PC-3 (cell line): ENCODE results near the gene AGPAT1. TPM values are rescaled to one million over a fixed set of nuclear protein-coding genes. Genes with fewer than 3 reads are reported as not detected.

Source experiments
- ATAC-seq: fragments of 200-7000 bp; cut with Tn5 transposase; 2 replicates; pipeline ENCODE4 v1.9.1; 2020; ENCODE audit warnings: mild to moderate bottlenecking, moderate library complexity
- BruUV-seq: library from RNA; stranded (reverse); fragments of 400-500 nt; replicated peaks from 2 replicates; lab custom pipeline; 2021; lab: Mats Ljungman, UMichigan
- CTCF ChIA-PET: fragments of 300-600 bp; sonication (Branson Sonifier 250); formaldehyde crosslinking; loops from one replicate; lab custom pipeline; 2022; ENCODE audit warnings: antibody characterized with exemption; lab: Charles Lee
- POLR2A ChIA-PET: fragments of 300-600 bp; sonication (Branson Sonifier 250); formaldehyde crosslinking; loops from one replicate; lab custom pipeline; 2022; ENCODE audit warnings: antibody characterized with exemption; ENCODE audit not compliant: unreplicated experiment; lab: Charles Lee
- DNase-seq: peaks from one replicate; pipeline ENCODE4 v3.0.0-alpha.2; 2015
- H2AFZ ChIP-seq: fragments of 300-600 bp; sonication (generic); 2 replicates; pipeline ENCODE4 v1.6.0; 2016; ENCODE audit warnings: antibody characterized with exemption, low read length
- H3F3A ChIP-seq: fragments of 300-600 bp; sonication (generic); one replicate; pipeline ENCODE4 v1.6.0; 2017; ENCODE audit warnings: antibody characterized with exemption, low read length, control low read depth, mild to moderate bottlenecking; ENCODE audit not compliant: unreplicated experiment
- H3K27ac ChIP-seq: fragments of 300-600 bp; sonication (generic); 2 replicates; pipeline ENCODE4 v1.5.1; 2016; ENCODE audit warnings: mild to moderate bottlenecking, low read length
- H3K27me3 ChIP-seq: fragments of 300-600 bp; sonication (generic); 2 replicates; pipeline ENCODE4 v1.6.1; 2016; ENCODE audit warnings: low read length, mixed read lengths
- H3K36me3 ChIP-seq: fragments of 300-600 bp; sonication (generic); 2 replicates; pipeline ENCODE4 v1.6.1; 2016; ENCODE audit warnings: low read depth, mixed run types, low read length, mixed read lengths
- H3K4me1 ChIP-seq: fragments of 300-600 bp; sonication (generic); 2 replicates; pipeline ENCODE4 v1.5.1; 2016; ENCODE audit warnings: low read length; ENCODE audit not compliant: insufficient read depth
- H3K4me2 ChIP-seq: fragments of 300-600 bp; sonication (generic); 2 replicates; pipeline ENCODE4 v1.6.0; 2016; ENCODE audit warnings: low read length
- H3K4me3 ChIP-seq: fragments of 300-600 bp; sonication (generic); 2 replicates; pipeline ENCODE4 v1.5.1; 2016; ENCODE audit warnings: mild to moderate bottlenecking, low read length, mixed read lengths
- H3K79me2 ChIP-seq: fragments of 300-600 bp; sonication (generic); 2 replicates; pipeline ENCODE4 v1.6.1; 2017; ENCODE audit warnings: low read length, mixed read lengths
- H3K9ac ChIP-seq: fragments of 300-600 bp; sonication (generic); 2 replicates; pipeline ENCODE4 v1.6.0; 2016; ENCODE audit warnings: mild to moderate bottlenecking, low read length
- H3K9me2 ChIP-seq: fragments of 300-600 bp; sonication (generic); replicated peaks from 2 replicates; pipeline ENCODE4 v1.6.1; 2016; ENCODE audit warnings: mixed run types, low read length, mixed read lengths
- H3K9me3 ChIP-seq: fragments of 300-600 bp; sonication (generic); 2 replicates; pipeline ENCODE4 v1.6.1; 2016; ENCODE audit warnings: low read length, mixed read lengths
- H4K20me1 ChIP-seq: fragments of 300-600 bp; sonication (generic); 2 replicates; pipeline ENCODE4 v1.6.1; 2016; ENCODE audit warnings: low read length, mixed read lengths
- CTCF ChIP-seq: fragments of 300-600 bp; sonication (generic); conservative IDR thresholded peaks from 2 replicates; pipeline ENCODE4 v1.5.1; 2017; ENCODE audit warnings: antibody characterized with exemption, low read depth, mild to moderate bottlenecking, low read length
- EZH2 ChIP-seq: fragments of 300-600 bp; sonication (generic); IDR thresholded peaks from one replicate; pipeline ENCODE4 v1.6.1; 2017; ENCODE audit warnings: antibody characterized with exemption, mild to moderate bottlenecking, low read length; ENCODE audit not compliant: unreplicated experiment
- EZH2phosphoT487 ChIP-seq: fragments of 300-600 bp; sonication (generic); IDR thresholded peaks from 2 replicates; pipeline ENCODE4 v1.6.1; 2018; ENCODE audit warnings: mild to moderate bottlenecking, antibody characterized with exemption, low read length, borderline replicate concordance
- intact Hi-C: fragments of 100-400 bp; cut with micrococcal nuclease; formaldehyde crosslinking; loops from 2 replicates; pipeline ENCODE4 v1.9.0; 2023
- total RNA-seq: library from RNA; depleted of rRNA; stranded (reverse); fragments of >200 nt; gene quantifications from 2 replicates; pipeline ENCODE4 v1.2.3, GENCODE V29; 2014

Gene AGPAT1
- total RNA-seq, 1 experiment from 2014 or later: 59.6 TPM

- peaks cover 16% of the 10 kb centered on the region for H3K27me3 ChIP-seq
- intact Hi-C loops: no loop called here
- no peak within 1 kb of the TSS for H3K9ac ChIP-seq
- no peak within 1 kb of the TSS for H2AFZ ChIP-seq
- ATAC-seq (no peak), DNase-seq (no peak)
- BruUV-seq: no TSS peak
- ChIA-PET POLR2A (no interaction called here), CTCF (interaction anchor here (0.7 kb wide), 1 partner anchor 55 kb away, joined by 12 read pairs; no protein-coding TSS in a partner anchor)
- no peaks in the 10 kb centered on the region for H3K79me2 ChIP-seq
- no peak within 1 kb of the TSS for H3K27ac ChIP-seq
- no peaks in the 10 kb centered on the region for H3K9me2 ChIP-seq
- H3K4me2 ChIP-seq: no peak within 1 kb of the TSS
- H3K4me1 ChIP-seq: no peaks in the 10 kb centered on the region
- H3K4me3 ChIP-seq: no peak within 1 kb of the TSS
- no peaks in the 10 kb centered on the region for H3F3A ChIP-seq
- no peaks in the 10 kb centered on the region for H3K36me3 ChIP-seq
- TF ChIP-seq CTCF (no peak), EZH2 (no peak), EZH2phosphoT487 (no peak)
- no peaks in the 10 kb centered on the region for H3K9me3 ChIP-seq
- no peaks in the 10 kb centered on the region for H4K20me1 ChIP-seq
Measured at GRCh38 chr6:32223258-32224235, 47.7 kb upstream of the AGPAT1 start, which contains the start of gene NOTCH4. NOTCH4 (minus strand) TSS chr6:32224067; CDS start chr6:32223928, 139 bp downstream.

GRCh38 chr6:32222333-32223230, 46.7 kb upstream of the AGPAT1 start:
- peaks cover 25% of the 10 kb centered on the region for H3K27me3 ChIP-seq
- no peak for DNase-seq
- H4K20me1 ChIP-seq: no peaks in the 10 kb centered on the region
- no peak overlapping the region for H3K4me2 ChIP-seq
- no peak overlapping the region for H3K27ac ChIP-seq
- no peaks in the 10 kb centered on the region for H3K36me3 ChIP-seq
- TF ChIP-seq EZH2phosphoT487 (no peak), EZH2 (no peak), CTCF (no peak)
- BruUV-seq: no TSS peak
- H3K9me3 ChIP-seq: no peaks in the 10 kb centered on the region
- no peaks in the 10 kb centered on the region for H3K4me1 ChIP-seq
- no peak for ATAC-seq
- no peak overlapping the region for H2AFZ ChIP-seq
- no peaks in the 10 kb centered on the region for H3F3A ChIP-seq
- no peaks in the 10 kb centered on the region for H3K79me2 ChIP-seq
- H3K4me3 ChIP-seq: no peak overlapping the region
- intact Hi-C loops: no loop called here
- CTCF ChIA-PET: no interaction called here
- no peaks in the 10 kb centered on the region for H3K9me2 ChIP-seq
- no peak overlapping the region for H3K9ac ChIP-seq
- POLR2A ChIA-PET: no interaction called here
